Stomach (tissue), 4 donors: Measurements from ENCODE around the gene PLEKHG5.

Experiments
- CTCF ChIP-seq, 7 experiments: fragments of 450-650 bp in 4 of 7; fragments of 200-600 bp in 3 of 7; sonication (generic) in 3 of 7; IDR thresholded peaks; one replicate each; pipeline ENCODE4 v1.5.1; 2016 to 2019; ENCODE audit warnings: antibody characterized with exemption in 7 of 7, control low read depth in 2 of 7, mild to moderate bottlenecking in 1 of 7
- POLR2A ChIP-seq, 4 donors: fragments of 450-650 bp; IDR thresholded peaks; one replicate each; pipeline ENCODE4 v1.6.1; 2016; ENCODE audit warnings: antibody characterized with exemption in 4 of 4, control low read depth in 2 of 4, mild to moderate bottlenecking in 1 of 4, moderate library complexity in 1 of 4
- POLR2AphosphoS5 ChIP-seq, 3 donors: sonication (generic); formaldehyde crosslinking; IDR thresholded peaks; one replicate each; pipeline ENCODE4 v1.6.1; 2016; ENCODE audit warnings: antibody characterized with exemption in 3 of 3

GRCh38 chr1:6418668-6419396, 72.6 kb downstream of the PLEKHG5 start:
- TF ChIP-seq CTCF (IDR thresholded peaks at IDR 0.05), result no peak
- no peak for TF ChIP-seq POLR2A (IDR thresholded peaks at IDR 0.05)
- no peak for TF ChIP-seq POLR2AphosphoS5 (IDR thresholded peaks at IDR 0.05)
